NCI-H128 (cell line): ENCODE results near the gene POLDIP2.
A peak's percentile ranks its signal among the peaks of the same experiment; 100 is the strongest.

Experiments used
- DNase-seq: peaks from one replicate; lab custom pipeline; 2025; ENCODE audit not compliant: unreplicated experiment; lab: John Stamatoyannopoulos, UW

The POLDIP2 gene

GRCh38 chr17:28357061-28357900, at the start of gene POLDIP2:
Gene POLDIP2 (minus strand): TSS chr17:28357527. CDS start chr17:28357448, 79 bp downstream.
- DNase-seq, result peak; percentile 78

GRCh38 chr17:28406473-28406814, 49.1 kb upstream of the POLDIP2 start:
- DNase-seq, result no peak

- no peak for DNase-seq
These were observed 48.5 kb upstream of the POLDIP2 start, which contains the start of gene SLC46A1 for GRCh38 chr17:28405632-28406472. Gene SLC46A1 (minus strand): TSS chr17:28406212. CDS start chr17:28406114, 98 bp downstream.

- no peak for DNase-seq
These were observed 47.7 kb upstream of the POLDIP2 start for GRCh38 chr17:28404812-28405570.

- DNase-seq, result no peak
These were observed 47.1 kb upstream of the POLDIP2 start for GRCh38 chr17:28404461-28404811.

- no peak for DNase-seq
These were observed 46.7 kb upstream of the POLDIP2 start for GRCh38 chr17:28404007-28404406.

GRCh38 chr17:28402844-28403243, 45.5 kb upstream of the POLDIP2 start:
- no peak for DNase-seq

GRCh38 chr17:28402224-28402630, 44.9 kb upstream of the POLDIP2 start:
- DNase-seq, result no peak

GRCh38 chr17:28399808-28400207, 42.5 kb upstream of the POLDIP2 start:
- DNase-seq, result no peak

- DNase-seq, result no peak
These were observed 41.1 kb upstream of the POLDIP2 start for GRCh38 chr17:28398280-28398981.

- no peak for DNase-seq
These were observed 40.5 kb upstream of the POLDIP2 start for GRCh38 chr17:28397687-28398279.

- no peak for DNase-seq
These were observed 39.9 kb upstream of the POLDIP2 start for GRCh38 chr17:28397275-28397674.

GRCh38 chr17:28396635-28397239, 39.4 kb upstream of the POLDIP2 start:
- DNase-seq, result no peak

GRCh38 chr17:28395968-28396367, 38.6 kb upstream of the POLDIP2 start:
- DNase-seq, result no peak

- DNase-seq, result no peak
These were observed 38.1 kb upstream of the POLDIP2 start for GRCh38 chr17:28395426-28395825.

- DNase-seq, result no peak
These were observed 37.2 kb upstream of the POLDIP2 start for GRCh38 chr17:28394337-28395116.

GRCh38 chr17:28392491-28392890, 35.2 kb upstream of the POLDIP2 start:
- DNase-seq, result no peak

GRCh38 chr17:28391401-28391800, 34.1 kb upstream of the POLDIP2 start:
- DNase-seq, result no peak

- no peak for DNase-seq
These were observed 33.7 kb upstream of the POLDIP2 start for GRCh38 chr17:28390984-28391383.
